Endodermal cell (in vitro differentiated cells): ENCODE results near the gene BLZF1. TPM values are rescaled to one million over a fixed set of nuclear protein-coding genes. Genes with fewer than 3 reads are reported as not detected.

Experiments used
- DNase-seq: peaks from one replicate; pipeline ENCODE4 v3.0.0-alpha.2; 2017
- H3K27ac ChIP-seq: 2 replicates; pipeline ENCODE4 v1.5.1; 2013; ENCODE audit warnings: mild to moderate bottlenecking, low read depth, low read length, moderate library complexity
- H3K27me3 ChIP-seq: 2 replicates; pipeline ENCODE4 v1.6.1; 2013; ENCODE audit warnings: mild to moderate bottlenecking, low read length, moderate library complexity; ENCODE audit not compliant: insufficient read depth, control insufficient read depth, poor library complexity, severe bottlenecking
- H3K36me3 ChIP-seq: 2 replicates; pipeline ENCODE4 v1.7.0; 2013; ENCODE audit warnings: mild to moderate bottlenecking, low read length, moderate library complexity; ENCODE audit not compliant: control insufficient read depth, insufficient read depth
- H3K4me1 ChIP-seq: one replicate; pipeline ENCODE4 v1.7.0; 2013; ENCODE audit warnings: low read length; ENCODE audit not compliant: control insufficient read depth, insufficient read depth
- H3K4me3 ChIP-seq: 2 replicates; pipeline ENCODE4 v1.5.1; 2013; ENCODE audit warnings: mild to moderate bottlenecking, low read length, moderate library complexity
- H3K9ac ChIP-seq: 2 replicates; pipeline ENCODE4 v1.6.1; 2013; ENCODE audit warnings: mild to moderate bottlenecking, low read length, moderate library complexity; ENCODE audit not compliant: poor library complexity, severe bottlenecking; ENCODE audit errors: extremely low read depth
- H3K9me3 ChIP-seq: 2 replicates; pipeline ENCODE4 v1.6.1; 2013; ENCODE audit warnings: mild to moderate bottlenecking, low read length, moderate library complexity; ENCODE audit not compliant: control insufficient read depth
- H3K27ac Mint-ChIP-seq: 2 replicates; pipeline ENCODE4 v1.8.0; 2020; ENCODE audit warnings: mixed read lengths
- H3K27me3 Mint-ChIP-seq: 2 replicates; pipeline ENCODE4 v1.8.0; 2021; ENCODE audit warnings: mild to moderate bottlenecking, mixed read lengths; ENCODE audit not compliant: insufficient read depth
- H3K36me3 Mint-ChIP-seq: 2 replicates; pipeline ENCODE4 v1.8.0; 2020; ENCODE audit warnings: low read depth, mixed read lengths
- H3K4me1 Mint-ChIP-seq: 2 replicates; pipeline ENCODE4 v1.8.0; 2020; ENCODE audit warnings: mixed read lengths
- H3K4me3 Mint-ChIP-seq: 2 replicates; pipeline ENCODE4 v1.8.0; 2020; ENCODE audit warnings: mild to moderate bottlenecking, moderate library complexity, mixed read lengths
- H3K9me3 Mint-ChIP-seq: 2 replicates; pipeline ENCODE4 v1.8.0; 2020; ENCODE audit warnings: mild to moderate bottlenecking, mixed read lengths
- CTCF ChIP-seq: fragments of 200-600 bp; sonication (generic); conservative IDR thresholded peaks from 2 replicates; pipeline ENCODE4 v1.5.0; 2021; ENCODE audit warnings: antibody characterized with exemption, mild to moderate bottlenecking
- WGBS, 2 experiments: methylation state at CpG; one replicate each; pipeline versions ENCODE4 v1.1.5 to v1.1.7; 2013; ENCODE audit warnings: missing lambda C conversion rate in 2 of 2, mixed read lengths in 1 of 2; ENCODE audit not compliant: insufficient coverage in 1 of 2, insufficient read length in 1 of 2; 5-methylcytosine and 5-hydroxymethylcytosine counted together
- total RNA-seq, 2 donors: library from RNA; stranded (reverse); fragmentation: NEBNext Ultra II Directional in 1 of 2; extraction: Animal tissue kit (Norgen Biotek cat#: 25700) in 1 of 2; gene quantifications; 2 replicates in 1 of 2; 3 replicates in 1 of 2; pipeline ENCODE4 v1.2.1, GENCODE V29; 2021

BLZF1 gene
- total RNA-seq, 2 donors from 2014 or later, result 16.8 to 18.4 TPM

GRCh38 chr1:169368406-169368769 lies 393 bp downstream of the BLZF1 start:
- H3K27me3 Mint-ChIP-seq, result no peaks in the 10 kb centered on the region
- DNase-seq, result no peak
- H3K27ac Mint-ChIP-seq, result no peak overlapping the region
- H3K9me3 Mint-ChIP-seq, result no peaks in the 10 kb centered on the region
- H3K4me1 Mint-ChIP-seq, result peaks cover 5% of the 10 kb centered on the region
- Histone ChIP-seq H3K4me1 (no peaks in the 10 kb centered on the region), H3K27me3 (no peaks in the 10 kb centered on the region), H3K36me3 (peaks cover 29% of the 10 kb centered on the region), H3K4me3 (peak overlapping the region; percentile 99), H3K9ac (peak overlapping the region; percentile 50), H3K9me3 (peaks cover 9% of the 10 kb centered on the region), H3K27ac (no peak overlapping the region)
- no peak overlapping the region for H3K4me3 Mint-ChIP-seq
- peaks cover 21% of the 10 kb centered on the region for H3K36me3 Mint-ChIP-seq
- WGBS, 2 experiments, result 0 to 1% methylated on average over 8 to 16 of the region's 16 CpGs
- no peak for TF ChIP-seq CTCF

GRCh38 chr1:169371404-169371803 lies 3.4 kb downstream of the BLZF1 start:
- 96% methylated on average over 1 of the region's 1 CpG; no CpG with 5 or more reads in 1 of the 2 experiments for WGBS, 2 experiments
- H3K36me3 Mint-ChIP-seq, result peaks cover 15% of the 10 kb centered on the region
- no peak overlapping the region for H3K4me3 Mint-ChIP-seq
- H3K27ac Mint-ChIP-seq, result no peak overlapping the region
- H3K27me3 ChIP-seq, result no peaks in the 10 kb centered on the region
- H3K9ac ChIP-seq, result no peak overlapping the region
- H3K27me3 Mint-ChIP-seq, result no peaks in the 10 kb centered on the region
- H3K36me3 ChIP-seq, result peaks cover 42% of the 10 kb centered on the region
- H3K4me1 Mint-ChIP-seq, result peaks cover 5% of the 10 kb centered on the region
- H3K4me1 ChIP-seq, result no peaks in the 10 kb centered on the region
- no peak overlapping the region for H3K4me3 ChIP-seq
- DNase-seq, result no peak
- H3K27ac ChIP-seq, result no peak overlapping the region
- H3K9me3 Mint-ChIP-seq, result no peaks in the 10 kb centered on the region
- no peaks in the 10 kb centered on the region for H3K9me3 ChIP-seq
- TF ChIP-seq CTCF, result no peak

- Histone ChIP-seq H3K36me3 (peaks cover 76% of the 10 kb centered on the region), H3K9ac (no peak overlapping the region), H3K27ac (no peak overlapping the region), H3K4me1 (no peaks in the 10 kb centered on the region), H3K4me3 (no peak overlapping the region), H3K9me3 (no peaks in the 10 kb centered on the region), H3K27me3 (no peaks in the 10 kb centered on the region)
- Mint-ChIP-seq H3K36me3 (peaks cover 27% of the 10 kb centered on the region), H3K27ac (no peak overlapping the region), H3K27me3 (no peaks in the 10 kb centered on the region), H3K4me1 (no peaks in the 10 kb centered on the region), H3K4me3 (no peak overlapping the region), H3K9me3 (no peaks in the 10 kb centered on the region)
- no peak for DNase-seq
- TF ChIP-seq CTCF, result no peak
Measured at GRCh38 chr1:169381162-169381561, 13.2 kb downstream of the BLZF1 start.
